OCI-LY7 (cell line): ENCODE data around the gene DUSP15. TPM values are rescaled to one million over a fixed set of nuclear protein-coding genes. Genes with fewer than 3 reads are reported as not detected.

ENCODE experiments used
- BruUV-seq: library from RNA; stranded (reverse); fragments of 400-500 nt; replicated peaks from 2 replicates; lab custom pipeline; 2021; lab: Mats Ljungman, UMichigan
- CTCF ChIA-PET: fragments of 300-600 bp; sonication (Branson Sonifier 250); formaldehyde crosslinking; loops from one replicate; lab custom pipeline; 2022; ENCODE audit warnings: antibody characterized with exemption; ENCODE audit not compliant: unreplicated experiment; lab: Charles Lee
- POLR2A ChIA-PET: fragments of 300-600 bp; sonication (Branson Sonifier 250); formaldehyde crosslinking; loops from one replicate; lab custom pipeline; 2022; ENCODE audit warnings: antibody characterized with exemption; lab: Charles Lee
- DNase-seq: peaks from one replicate; pipeline ENCODE4 v3.0.0-alpha.2; 2015; ENCODE audit warnings: low spot score
- H2AFZ ChIP-seq: fragments of 200-600 bp; sonication (generic), shearing (Covaris generic); 2 replicates; pipeline ENCODE4 v1.6.1; 2014; ENCODE audit warnings: mild to moderate bottlenecking, antibody characterized with exemption, low read length, moderate library complexity
- H3K27ac ChIP-seq: fragments of 200-600 bp; sonication (generic); 2 replicates; pipeline ENCODE4 v1.5.1; 2014; ENCODE audit warnings: mixed run types, low read depth, mild to moderate bottlenecking, moderate library complexity, low read length, inconsistent platforms; ENCODE audit not compliant: poor library complexity, severe bottlenecking
- H3K36me3 ChIP-seq: fragments of 200-600 bp; sonication (generic); 2 replicates; pipeline ENCODE4 v1.6.1; 2014; ENCODE audit warnings: mild to moderate bottlenecking, antibody characterized with exemption, low read length, moderate library complexity, mixed read lengths; ENCODE audit not compliant: insufficient read depth
- H3K4me1 ChIP-seq: fragments of 200-600 bp; sonication (generic); 2 replicates; pipeline ENCODE4 v1.5.1; 2014; ENCODE audit warnings: mild to moderate bottlenecking, low read length; ENCODE audit not compliant: insufficient read depth, poor library complexity, severe bottlenecking
- H3K4me2 ChIP-seq: fragments of 200-600 bp; sonication (generic); 2 replicates; pipeline ENCODE4 v1.6.1; 2014; ENCODE audit warnings: mild to moderate bottlenecking, low read length
- H3K4me3 ChIP-seq: fragments of 200-600 bp; sonication (generic); 2 replicates; pipeline ENCODE4 v1.5.1; 2014; ENCODE audit warnings: mild to moderate bottlenecking, low read depth, low read length; ENCODE audit not compliant: poor library complexity, severe bottlenecking
- H3K79me2 ChIP-seq: fragments of 200-600 bp; sonication (generic); 2 replicates; pipeline ENCODE4 v1.6.1; 2016; ENCODE audit warnings: low read depth, mild to moderate bottlenecking, low read length, moderate library complexity, mixed read lengths; ENCODE audit not compliant: insufficient read depth
- H3K9me2 ChIP-seq: fragments of 200-600 bp; sonication (generic); 2 replicates; pipeline ENCODE4 v1.6.1; 2016; ENCODE audit warnings: mild to moderate bottlenecking, low read length, mixed read lengths; ENCODE audit not compliant: insufficient read depth
- H3K9me3 ChIP-seq: fragments of 200-600 bp; sonication (generic); 2 replicates; pipeline ENCODE4 v1.6.1; 2014; ENCODE audit warnings: mild to moderate bottlenecking, mixed run types, low read length, mixed read lengths
- H4K20me1 ChIP-seq: fragments of 200-600 bp; sonication (generic); 2 replicates; pipeline ENCODE4 v1.6.1; 2014; ENCODE audit warnings: mild to moderate bottlenecking, antibody characterized with exemption, low read length, moderate library complexity, mixed read lengths; ENCODE audit not compliant: insufficient read depth
- EZH2phosphoT487 ChIP-seq: fragments of 200-600 bp; sonication (generic); IDR thresholded peaks from 2 replicates; pipeline ENCODE4 v1.6.1; 2018; ENCODE audit warnings: low read depth, borderline replicate concordance, mild to moderate bottlenecking, mixed run types, antibody characterized with exemption, low read length, moderate library complexity, mixed read lengths
- intact Hi-C: fragments of 100-400 bp; cut with micrococcal nuclease; formaldehyde crosslinking; loops from one replicate; pipeline ENCODE4 v1.10.0; 2022; ENCODE audit not compliant: unreplicated experiment
- total RNA-seq, 2 experiments: library from RNA; depleted of rRNA in 1 of 2; stranded (reverse); fragments of >200 nt in 1 of 2; shearing (Covaris generic) in 1 of 2; gene quantifications; 2 replicates each; pipeline ENCODE4 v1.2.3, GENCODE V29; 2014 to 2022
- TF ChIP-seq, protein P1 (sequence below): fragments of 200-600 bp; sonication (generic); conservative IDR thresholded peaks from 2 replicates; pipeline ENCODE4 v1.5.1; 2014; ENCODE audit warnings: mild to moderate bottlenecking, antibody characterized with exemption, low read length, moderate library complexity, mixed read lengths

Gene DUSP15
- total RNA-seq, 2 experiments from 2014 or later: 0.19 to 0.61 TPM

DNA sequence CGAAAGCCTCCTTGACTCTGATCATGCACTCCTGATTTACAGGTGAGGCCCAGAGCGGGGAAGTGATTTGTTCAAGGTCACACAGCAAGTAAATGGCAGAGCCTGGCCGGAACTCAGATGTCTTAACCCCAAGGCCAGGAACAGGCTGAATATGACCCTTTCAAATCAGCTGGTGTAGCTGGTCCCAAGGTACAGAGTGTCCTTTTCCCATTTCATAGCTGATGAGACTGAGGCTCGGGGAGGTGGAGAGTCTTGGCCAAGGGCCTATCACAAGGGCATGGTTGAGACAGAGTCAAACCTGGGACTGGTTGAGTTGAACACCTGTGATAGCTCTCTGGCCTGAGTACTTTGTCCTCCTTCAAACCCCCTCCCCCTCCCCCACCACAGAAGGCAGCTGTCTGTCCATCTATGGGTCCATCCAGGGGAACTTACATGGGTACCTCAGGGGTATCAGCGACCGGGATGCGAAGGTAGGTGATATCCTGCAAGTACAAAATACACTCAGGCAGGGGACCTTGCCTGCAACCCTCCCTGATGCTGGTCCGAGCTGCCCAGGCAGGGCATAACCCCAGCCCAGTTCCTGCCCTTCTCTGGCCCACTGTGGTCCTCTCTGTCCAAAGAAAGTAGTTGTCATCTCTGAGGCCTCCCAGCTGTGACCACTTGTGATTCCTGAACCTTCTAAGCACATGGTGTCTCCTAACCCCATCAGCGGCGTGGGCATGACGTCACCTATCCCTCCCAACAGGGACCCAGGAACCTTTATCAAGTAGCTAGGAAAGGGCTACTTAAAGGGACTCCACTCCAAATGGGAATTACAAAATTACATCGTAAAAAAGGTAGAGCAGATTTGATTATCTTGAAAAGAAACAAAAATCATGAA, 5.6 kb downstream of the DUSP15 start:
- peaks cover 11% of the 10 kb centered on the region for H3K4me1 ChIP-seq
- no peak overlapping the region for H2AFZ ChIP-seq
- no peaks in the 10 kb centered on the region for H3K9me3 ChIP-seq
- no peak overlapping the region for H3K4me3 ChIP-seq
- H3K36me3 ChIP-seq: no peaks in the 10 kb centered on the region
- no peak overlapping the region for H3K27ac ChIP-seq
- TF ChIP-seq, protein P1, sequence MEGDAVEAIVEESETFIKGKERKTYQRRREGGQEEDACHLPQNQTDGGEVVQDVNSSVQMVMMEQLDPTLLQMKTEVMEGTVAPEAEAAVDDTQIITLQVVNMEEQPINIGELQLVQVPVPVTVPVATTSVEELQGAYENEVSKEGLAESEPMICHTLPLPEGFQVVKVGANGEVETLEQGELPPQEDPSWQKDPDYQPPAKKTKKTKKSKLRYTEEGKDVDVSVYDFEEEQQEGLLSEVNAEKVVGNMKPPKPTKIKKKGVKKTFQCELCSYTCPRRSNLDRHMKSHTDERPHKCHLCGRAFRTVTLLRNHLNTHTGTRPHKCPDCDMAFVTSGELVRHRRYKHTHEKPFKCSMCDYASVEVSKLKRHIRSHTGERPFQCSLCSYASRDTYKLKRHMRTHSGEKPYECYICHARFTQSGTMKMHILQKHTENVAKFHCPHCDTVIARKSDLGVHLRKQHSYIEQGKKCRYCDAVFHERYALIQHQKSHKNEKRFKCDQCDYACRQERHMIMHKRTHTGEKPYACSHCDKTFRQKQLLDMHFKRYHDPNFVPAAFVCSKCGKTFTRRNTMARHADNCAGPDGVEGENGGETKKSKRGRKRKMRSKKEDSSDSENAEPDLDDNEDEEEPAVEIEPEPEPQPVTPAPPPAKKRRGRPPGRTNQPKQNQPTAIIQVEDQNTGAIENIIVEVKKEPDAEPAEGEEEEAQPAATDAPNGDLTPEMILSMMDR: no peak
- intact Hi-C loops: no loop called here
- POLR2A ChIA-PET: no interaction called here
- no peak for DNase-seq
- no peaks in the 10 kb centered on the region for H3K79me2 ChIP-seq
- H3K4me2 ChIP-seq: no peak overlapping the region
- CTCF ChIA-PET: no interaction called here
- no peaks in the 10 kb centered on the region for H4K20me1 ChIP-seq
- BruUV-seq: no TSS peak
- no peaks in the 10 kb centered on the region for H3K9me2 ChIP-seq

DNA sequence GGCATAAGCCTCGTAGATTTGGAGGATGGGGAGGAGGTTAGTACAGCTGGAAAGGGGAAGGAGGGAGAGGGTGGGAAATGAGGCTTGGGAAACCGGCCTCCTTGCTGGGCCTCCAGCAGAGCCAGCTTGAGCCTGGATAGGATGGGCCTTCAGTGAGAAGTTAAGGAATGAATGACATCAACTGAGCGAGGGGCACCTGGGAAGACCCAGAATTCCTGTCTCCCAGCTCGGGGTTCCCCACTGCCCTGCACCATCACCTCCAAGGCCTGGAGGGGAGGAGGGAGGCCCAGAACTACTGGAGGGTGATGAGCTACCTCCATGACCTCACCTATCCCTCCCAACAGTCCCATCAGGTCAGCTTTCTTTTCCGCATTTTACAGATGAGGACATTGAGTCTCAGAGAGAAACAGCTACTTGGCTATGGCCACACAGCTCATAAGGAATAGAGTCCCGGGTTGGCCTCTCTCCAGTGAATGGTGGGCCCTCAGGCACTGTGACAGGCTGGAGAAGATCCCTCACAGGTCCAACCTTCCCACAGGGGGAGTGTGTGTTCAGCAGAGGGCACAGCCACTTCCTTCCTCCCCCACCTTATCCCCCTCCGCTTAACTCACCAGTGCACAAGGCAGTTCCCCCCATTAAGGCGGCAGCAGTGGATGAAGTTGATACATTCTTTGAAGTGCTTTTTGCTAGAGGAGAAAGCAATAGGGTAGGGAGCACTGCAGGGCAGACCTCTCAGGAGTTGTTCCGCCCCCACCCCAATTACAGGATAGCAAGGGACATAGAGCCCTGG, 6.8 kb downstream of the DUSP15 start:
- Histone ChIP-seq H3K9me2 (no peaks in the 10 kb centered on the region), H3K4me1 (peaks cover 17% of the 10 kb centered on the region), H3K36me3 (no peaks in the 10 kb centered on the region), H3K4me2 (no peak overlapping the region), H3K9me3 (no peaks in the 10 kb centered on the region), H2AFZ (no peak overlapping the region), H3K4me3 (no peak overlapping the region), H3K79me2 (no peaks in the 10 kb centered on the region), H3K27ac (no peak overlapping the region), H4K20me1 (no peaks in the 10 kb centered on the region)
- CTCF ChIA-PET: interaction anchor here (1.2 kb wide), 1 partner anchor 11 kb away, joined by 4 read pairs; no protein-coding TSS in a partner anchor
- BruUV-seq: no TSS peak
- intact Hi-C loops: no loop called here
- POLR2A ChIA-PET: interaction anchor here (0.6 kb wide), 1 partner anchor 17 kb away, joined by 3 read pairs; no protein-coding TSS in a partner anchor
- DNase-seq: no peak
- no peak for TF ChIP-seq EZH2phosphoT487
- TF ChIP-seq, protein P1: no peak
